ENCODE measurements around the gene APBA2.

Gene APBA2

DNA sequence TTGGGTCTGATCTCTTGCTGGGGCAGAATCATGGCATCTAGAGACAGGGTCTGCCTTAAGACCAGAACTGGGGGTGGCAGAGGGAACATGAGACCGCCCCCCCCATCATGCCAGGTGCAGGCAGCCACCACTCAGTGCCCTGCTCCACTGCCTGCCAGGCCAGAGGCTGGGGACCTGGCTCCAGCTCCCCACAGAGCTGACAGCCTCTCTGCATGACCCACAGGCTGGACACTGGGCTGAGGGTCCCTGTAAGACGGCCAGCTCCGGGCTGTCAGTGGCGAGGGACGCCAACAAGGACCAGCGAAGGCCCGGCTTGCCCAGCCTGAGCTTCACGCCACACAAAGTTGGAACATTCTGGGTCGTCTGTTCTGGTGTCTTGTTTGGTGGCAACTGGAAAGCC is 238.2 kb downstream of the APBA2 start:
- no peak for DNase-seq (ENCODE audit: low spot score)
- in situ Hi-C loops (cut with MboI; ENCODE audit: low pct_unique_long_range_greater_than_20kb, low sequenced_read_pairs, unreplicated experiment): no loop called here
- TF ChIP-seq, protein P1, sequence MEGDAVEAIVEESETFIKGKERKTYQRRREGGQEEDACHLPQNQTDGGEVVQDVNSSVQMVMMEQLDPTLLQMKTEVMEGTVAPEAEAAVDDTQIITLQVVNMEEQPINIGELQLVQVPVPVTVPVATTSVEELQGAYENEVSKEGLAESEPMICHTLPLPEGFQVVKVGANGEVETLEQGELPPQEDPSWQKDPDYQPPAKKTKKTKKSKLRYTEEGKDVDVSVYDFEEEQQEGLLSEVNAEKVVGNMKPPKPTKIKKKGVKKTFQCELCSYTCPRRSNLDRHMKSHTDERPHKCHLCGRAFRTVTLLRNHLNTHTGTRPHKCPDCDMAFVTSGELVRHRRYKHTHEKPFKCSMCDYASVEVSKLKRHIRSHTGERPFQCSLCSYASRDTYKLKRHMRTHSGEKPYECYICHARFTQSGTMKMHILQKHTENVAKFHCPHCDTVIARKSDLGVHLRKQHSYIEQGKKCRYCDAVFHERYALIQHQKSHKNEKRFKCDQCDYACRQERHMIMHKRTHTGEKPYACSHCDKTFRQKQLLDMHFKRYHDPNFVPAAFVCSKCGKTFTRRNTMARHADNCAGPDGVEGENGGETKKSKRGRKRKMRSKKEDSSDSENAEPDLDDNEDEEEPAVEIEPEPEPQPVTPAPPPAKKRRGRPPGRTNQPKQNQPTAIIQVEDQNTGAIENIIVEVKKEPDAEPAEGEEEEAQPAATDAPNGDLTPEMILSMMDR (IDR thresholded peaks at IDR 0.05; ENCODE audit: extremely low read depth, insufficient read depth, missing control alignments): no peak

DNA sequence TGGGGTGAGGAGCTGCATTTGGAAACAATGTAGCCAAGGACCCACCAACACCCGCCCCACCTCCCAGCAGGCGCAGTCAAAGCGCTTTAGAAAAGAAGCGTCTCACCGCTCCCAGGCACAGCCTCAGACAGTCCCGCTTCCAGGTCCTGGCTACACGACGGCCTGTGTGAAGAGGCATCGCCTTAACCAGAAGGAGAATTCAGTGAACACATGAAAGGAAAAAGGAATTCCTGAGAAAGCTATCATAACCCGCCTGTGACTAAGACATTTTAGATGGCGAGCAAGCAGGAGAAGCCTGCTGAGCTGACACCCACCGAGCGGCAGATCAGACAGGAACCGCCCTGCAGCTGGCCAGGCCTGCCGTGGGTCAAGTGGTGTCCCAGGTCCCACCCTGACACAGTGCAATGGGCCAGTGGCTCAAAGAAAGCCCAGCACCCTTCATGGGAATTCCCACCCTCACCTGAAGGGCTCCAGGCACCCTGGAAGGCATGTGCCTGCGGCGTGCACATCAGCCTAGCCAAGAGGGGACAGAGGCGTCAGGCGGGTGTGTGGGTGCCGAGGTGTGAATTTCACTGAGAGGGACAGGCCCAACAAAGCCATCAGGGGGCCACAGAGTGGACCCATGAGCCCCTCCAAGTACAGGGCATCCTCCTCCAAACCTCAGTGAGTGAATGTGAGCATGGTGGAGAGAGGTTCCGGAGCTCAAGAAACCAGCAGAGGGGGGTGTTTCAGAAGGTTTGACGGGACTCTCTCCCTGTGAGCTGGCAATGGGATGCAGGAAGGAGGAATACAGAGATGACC is 239.0 kb downstream of the APBA2 start:
- TF ChIP-seq, protein P1 (IDR thresholded peaks at IDR 0.05; ENCODE audit: extremely low read depth, insufficient read depth, missing control alignments): no peak
- in situ Hi-C loops (cut with MboI; ENCODE audit: low pct_unique_long_range_greater_than_20kb, low sequenced_read_pairs, unreplicated experiment): no loop called here
- DNase-seq (ENCODE audit: low spot score): no peak

DNA sequence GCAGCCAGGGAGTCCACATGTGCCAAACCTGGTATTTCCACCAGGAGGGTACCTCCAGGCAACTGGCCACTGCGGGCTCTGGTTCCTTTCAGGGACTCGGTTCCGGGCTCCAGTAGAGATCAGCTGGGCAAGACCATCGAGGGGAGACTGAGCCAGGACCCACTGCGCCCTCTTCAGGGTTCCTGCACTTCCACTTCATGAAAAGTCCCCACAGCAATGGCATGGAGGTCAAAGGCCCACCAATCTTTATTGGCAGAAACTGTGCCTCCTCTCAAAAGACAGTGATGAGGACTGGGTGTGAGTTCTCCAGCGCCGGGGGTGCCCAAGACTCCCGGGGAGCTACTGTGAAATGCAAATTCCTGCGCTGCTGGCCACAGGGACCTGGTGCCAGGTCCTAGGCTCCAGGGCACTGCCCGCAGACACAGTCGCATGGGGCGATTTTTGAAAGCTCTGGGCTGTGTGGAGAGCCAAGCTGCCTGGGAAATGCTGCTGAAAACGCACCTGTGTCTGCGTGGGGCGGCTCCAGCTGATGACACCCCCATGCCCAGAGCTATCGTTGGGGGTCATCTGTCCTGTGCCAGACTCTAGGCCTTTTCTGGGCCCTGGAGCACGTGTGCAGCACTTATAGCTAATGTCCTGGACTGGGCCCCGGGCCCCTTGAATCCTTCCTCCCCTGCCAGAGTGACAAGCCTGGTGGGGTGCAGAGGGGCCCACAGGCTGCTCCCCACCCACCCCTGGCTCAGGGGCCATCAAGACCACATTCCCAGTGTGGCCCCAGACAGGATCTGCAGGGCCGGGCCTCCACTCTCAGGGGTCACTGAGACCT is 239.8 kb downstream of the APBA2 start:
- TF ChIP-seq, protein P1 (IDR thresholded peaks at IDR 0.05; ENCODE audit: extremely low read depth, insufficient read depth, missing control alignments): no peak
- DNase-seq (ENCODE audit: low spot score): no peak
- in situ Hi-C loops (cut with MboI; ENCODE audit: low pct_unique_long_range_greater_than_20kb, low sequenced_read_pairs, unreplicated experiment): no loop called here

DNA sequence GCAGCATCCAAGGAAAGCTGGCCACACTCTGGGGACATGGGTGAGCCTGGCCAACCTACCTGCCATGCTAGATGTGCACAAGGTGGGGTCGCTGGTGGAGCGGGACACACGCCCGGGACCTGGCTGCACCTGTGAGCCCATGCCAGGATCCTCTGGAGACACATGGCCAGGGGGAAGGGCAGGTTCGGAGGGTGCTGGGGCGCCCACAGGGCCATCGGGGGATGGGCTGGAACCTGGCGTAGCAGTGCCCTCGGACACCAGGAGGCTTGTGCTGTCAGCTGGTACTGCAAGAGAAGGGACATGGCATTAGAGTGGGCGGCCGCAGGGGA is 240.4 kb downstream of the APBA2 start:
- TF ChIP-seq, protein P1 (IDR thresholded peaks at IDR 0.05; ENCODE audit: extremely low read depth, insufficient read depth, missing control alignments): no peak
- DNase-seq (ENCODE audit: low spot score): no peak
- in situ Hi-C loops (cut with MboI; ENCODE audit: low pct_unique_long_range_greater_than_20kb, low sequenced_read_pairs, unreplicated experiment): no loop called here

DNA sequence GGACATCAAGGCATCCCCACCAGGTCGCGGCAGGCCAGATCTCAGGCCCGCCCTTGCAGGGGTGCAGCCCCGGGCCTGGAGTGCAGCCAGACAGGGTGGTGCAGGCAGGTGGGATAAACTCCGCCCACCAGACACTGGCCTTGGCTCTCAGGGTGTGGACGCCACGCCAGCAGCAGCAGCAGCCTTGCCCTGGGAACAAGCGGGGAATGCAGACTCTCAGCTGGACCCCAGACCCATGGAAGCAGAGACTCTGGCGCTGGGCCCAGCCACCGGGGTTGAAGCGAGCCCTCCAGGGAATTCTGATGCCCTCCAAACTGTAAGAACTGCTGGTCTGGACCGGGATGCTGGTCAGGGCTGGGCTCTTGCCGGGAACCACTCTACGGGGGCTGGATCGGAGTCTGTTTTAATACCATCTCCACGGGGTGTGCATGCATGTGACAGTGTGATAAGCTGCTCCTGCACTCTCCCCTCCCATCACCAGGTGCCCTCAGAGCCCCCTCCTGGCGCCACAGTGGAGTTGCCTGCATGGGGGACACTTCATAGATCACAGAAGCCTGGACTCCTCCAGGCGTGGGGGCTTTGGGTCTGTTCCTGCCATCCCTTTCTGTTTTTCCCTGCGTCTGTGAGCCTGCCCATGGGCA is 241.2 kb downstream of the APBA2 start:
- in situ Hi-C loops (cut with MboI; ENCODE audit: low pct_unique_long_range_greater_than_20kb, low sequenced_read_pairs, unreplicated experiment): no loop called here
- TF ChIP-seq, protein P1 (IDR thresholded peaks at IDR 0.05; ENCODE audit: extremely low read depth, insufficient read depth, missing control alignments): no peak
- no peak for DNase-seq (ENCODE audit: low spot score)

DNA sequence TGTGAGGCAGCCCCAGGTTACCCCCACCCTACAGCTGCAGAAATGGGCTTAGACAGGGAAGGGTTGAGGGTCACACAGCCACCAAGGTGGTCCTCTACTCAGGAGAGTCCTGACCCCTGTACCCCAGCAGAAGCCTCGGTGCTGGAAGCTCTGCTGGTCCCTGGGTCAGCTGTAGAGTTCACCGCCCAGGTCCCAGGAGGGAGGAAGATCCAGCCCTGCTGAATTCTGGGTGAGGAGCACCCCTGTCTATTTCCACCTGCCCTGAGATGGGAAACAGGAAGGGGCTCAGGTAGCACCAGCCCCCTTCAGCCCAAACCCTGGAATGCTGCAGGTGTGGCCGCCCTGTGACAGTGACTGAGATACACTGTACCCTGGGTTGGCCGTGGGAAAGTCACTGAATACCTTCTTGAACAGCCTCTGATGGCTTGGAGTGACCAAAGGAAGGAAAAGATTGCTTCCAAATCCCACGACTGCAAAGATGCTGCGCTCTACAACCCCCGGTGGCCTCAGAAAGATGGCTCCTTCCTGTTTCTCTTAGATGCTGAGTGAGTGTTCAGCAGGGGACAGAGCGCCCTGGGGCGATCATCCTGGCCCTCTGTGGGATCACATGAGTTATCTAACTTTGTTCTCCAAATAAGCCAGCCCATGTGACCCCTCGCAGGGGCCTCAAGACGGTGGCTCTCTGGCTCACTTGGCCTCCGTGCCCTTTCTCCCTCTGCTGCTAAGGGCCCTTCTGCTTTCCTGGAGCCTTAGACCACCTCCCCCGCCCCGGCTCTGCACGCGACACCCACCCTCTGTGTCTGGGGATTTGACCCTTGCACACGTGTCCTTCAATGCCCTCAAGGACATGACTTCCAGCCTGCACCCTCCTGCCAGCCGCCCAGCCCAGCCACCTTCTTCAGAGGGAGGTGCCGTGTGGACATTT is 242.0 kb downstream of the APBA2 start:
- in situ Hi-C loops (cut with MboI; ENCODE audit: low pct_unique_long_range_greater_than_20kb, low sequenced_read_pairs, unreplicated experiment): no loop called here
- TF ChIP-seq, protein P1 (IDR thresholded peaks at IDR 0.05; ENCODE audit: extremely low read depth, insufficient read depth, missing control alignments): no peak

More for the DNA sequence above, 242.0 kb downstream of the APBA2 start:
- no peak for DNase-seq (ENCODE audit: low spot score)

All from GM13977 (cell line).